WTC11 (cell line): ENCODE data around the gene PLPPR1. TPM values are rescaled to one million over a fixed set of nuclear protein-coding genes. Genes with fewer than 3 reads are reported as not detected.

Experiments used
- ATAC-seq: fragments of 200-7000 bp; cut with Tn5 transposase; 2 replicates; pipeline ENCODE4 v1.10.0; 2021; ENCODE audit warnings: mild to moderate bottlenecking, moderate library complexity
- CTCF ChIA-PET: fragments of 300-600 bp; sonication (Branson Sonifier 250); formaldehyde crosslinking; loops from one replicate; lab custom pipeline; 2021; ENCODE audit warnings: antibody characterized with exemption; lab: Charles Lee
- POLR2A ChIA-PET: fragments of 350-600 bp; sonication (Branson Sonifier 250); formaldehyde crosslinking; loops from one replicate; lab custom pipeline; 2021; ENCODE audit warnings: antibody characterized with exemption; lab: Charles Lee
- DNase-seq: peaks from one replicate; pipeline ENCODE4 v3.0.0; 2021; ENCODE audit warnings: low spot score
- H3K27ac Mint-ChIP-seq: 2 replicates; pipeline ENCODE4 v1.8.0; 2021; ENCODE audit warnings: mixed read lengths
- H3K27me3 Mint-ChIP-seq: 2 replicates; pipeline ENCODE4 v1.8.0; 2021; ENCODE audit warnings: low read depth, mild to moderate bottlenecking, moderate library complexity, mixed read lengths
- H3K36me3 Mint-ChIP-seq: 2 replicates; pipeline ENCODE4 v1.8.0; 2021; ENCODE audit warnings: mixed read lengths
- H3K4me1 Mint-ChIP-seq: 2 replicates; pipeline ENCODE4 v1.8.0; 2022; ENCODE audit warnings: mixed read lengths
- H3K4me3 Mint-ChIP-seq: 2 replicates; pipeline ENCODE4 v1.8.0; 2021; ENCODE audit warnings: mild to moderate bottlenecking, moderate library complexity, mixed read lengths
- H3K9me3 Mint-ChIP-seq: 2 replicates; pipeline ENCODE4 v1.8.0; 2021; ENCODE audit warnings: mixed read lengths
- AR ChIP-seq: fragments of 250-450 bp; sonication (Bioruptor Pico); IDR thresholded peaks from 2 replicates; pipeline ENCODE4 v1.9.0; 2021; ENCODE audit warnings: mild to moderate bottlenecking
- ATF6 ChIP-seq: sonication (generic); formaldehyde crosslinking; IDR thresholded peaks from 2 replicates; pipeline ENCODE4 v1.8.1; 2023; ENCODE audit warnings: mild to moderate bottlenecking, missing genetic modification reagents
- CREM ChIP-seq: sonication (generic); formaldehyde crosslinking; IDR thresholded peaks from 2 replicates; pipeline ENCODE4 v1.8.1; 2022; ENCODE audit warnings: mild to moderate bottlenecking, missing genetic modification reagents, moderate library complexity
- FOXJ3 ChIP-seq: sonication (generic); formaldehyde crosslinking; IDR thresholded peaks from 2 replicates; pipeline ENCODE4 v1.9.0; 2021; ENCODE audit warnings: missing genetic modification reagents, mild to moderate bottlenecking, borderline replicate concordance
- GABPB1 ChIP-seq: sonication (generic); formaldehyde crosslinking; IDR thresholded peaks from 2 replicates; pipeline ENCODE4 v1.8.1; 2023; ENCODE audit warnings: mild to moderate bottlenecking, missing genetic modification reagents
- GTF2I ChIP-seq: fragments of 250-450 bp; sonication (Bioruptor Pico); conservative IDR thresholded peaks from 2 replicates; pipeline ENCODE4 v1.4.0; 2021; ENCODE audit warnings: mild to moderate bottlenecking
- IRF2 ChIP-seq: sonication (generic); formaldehyde crosslinking; IDR thresholded peaks from 2 replicates; pipeline ENCODE4 v1.8.0; 2022; ENCODE audit warnings: low read depth, missing genetic modification reagents, borderline replicate concordance
- JUN ChIP-seq: sonication (generic); formaldehyde crosslinking; IDR thresholded peaks from 2 replicates; pipeline ENCODE4 v1.8.0; 2023; ENCODE audit warnings: mild to moderate bottlenecking, missing genetic modification reagents
- MLX ChIP-seq: sonication (generic); formaldehyde crosslinking; IDR thresholded peaks from 2 replicates; pipeline ENCODE4 v1.8.1; 2023; ENCODE audit warnings: mild to moderate bottlenecking, missing genetic modification reagents, moderate library complexity
- MYBL2 ChIP-seq: sonication (generic); formaldehyde crosslinking; IDR thresholded peaks from 2 replicates; pipeline ENCODE4 v1.8.1; 2023; ENCODE audit warnings: mild to moderate bottlenecking, moderate library complexity, missing genetic modification reagents
- PRRX2 ChIP-seq: fragments of 250-450 bp; sonication (Bioruptor Pico); IDR thresholded peaks from 2 replicates; pipeline ENCODE4 v1.8.0; 2021; ENCODE audit warnings: mild to moderate bottlenecking
- RORB ChIP-seq: fragments of 250-450 bp; sonication (Bioruptor Pico); IDR thresholded peaks from 2 replicates; pipeline ENCODE4 v1.9.0; 2021; ENCODE audit warnings: mild to moderate bottlenecking
- SMAD3 ChIP-seq: sonication (generic); formaldehyde crosslinking; IDR thresholded peaks from 2 replicates; pipeline ENCODE4 v1.8.0; 2022; ENCODE audit warnings: missing genetic modification reagents, mild to moderate bottlenecking, borderline replicate concordance
- SMAD4 ChIP-seq: sonication (generic); formaldehyde crosslinking; IDR thresholded peaks from 2 replicates; pipeline ENCODE4 v1.8.0; 2022; ENCODE audit warnings: mild to moderate bottlenecking, missing genetic modification reagents
- TEAD1 ChIP-seq: sonication (generic); formaldehyde crosslinking; IDR thresholded peaks from 2 replicates; pipeline ENCODE4 v1.8.0; 2022; ENCODE audit warnings: mild to moderate bottlenecking, missing genetic modification reagents
- USF1 ChIP-seq: sonication (generic); formaldehyde crosslinking; IDR thresholded peaks from 2 replicates; pipeline ENCODE4 v1.8.0; 2022; ENCODE audit warnings: mild to moderate bottlenecking, missing genetic modification reagents
- ZNF219 ChIP-seq: sonication (generic); formaldehyde crosslinking; IDR thresholded peaks from 2 replicates; pipeline ENCODE4 v1.8.0; 2023; ENCODE audit warnings: missing genetic modification reagents, mild to moderate bottlenecking, borderline replicate concordance
- ZNF281 ChIP-seq: sonication (generic); formaldehyde crosslinking; IDR thresholded peaks from 2 replicates; pipeline ENCODE4 v1.8.0; 2023; ENCODE audit warnings: mild to moderate bottlenecking, missing genetic modification reagents
- ZNF416 ChIP-seq: fragments of 250-450 bp; sonication (Bioruptor Pico); IDR thresholded peaks from 2 replicates; pipeline ENCODE4 v1.9.0; 2021; ENCODE audit warnings: mild to moderate bottlenecking, inconsistent platforms
- total RNA-seq: library from RNA; stranded (reverse); gene quantifications from 3 replicates; pipeline ENCODE4 v1.2.3, GENCODE V29; 2021

PLPPR1 gene
- total RNA-seq, 1 experiment from 2014 or later, result 1.5 TPM

- H3K27ac Mint-ChIP-seq, result no peak overlapping the region
- ATAC-seq (no peak), DNase-seq (no peak)
- no peak for TF ChIP-seq USF1 (CRISPR knock-in tag)
- no peak for TF ChIP-seq GABPB1 (CRISPR knock-in tag)
- H3K27me3 Mint-ChIP-seq, result no peaks in the 10 kb centered on the region
- no peaks in the 10 kb centered on the region for H3K9me3 Mint-ChIP-seq
- no peak overlapping the region for H3K4me3 Mint-ChIP-seq
- H3K36me3 Mint-ChIP-seq, result no peaks in the 10 kb centered on the region
- CTCF ChIA-PET, result no interaction called here
- H3K4me1 Mint-ChIP-seq, result peaks cover 26% of the 10 kb centered on the region
- POLR2A ChIA-PET, result no interaction called here
Observed at GRCh38 chr9:100992632-100993031, 35.9 kb upstream of the PLPPR1 start.

- POLR2A ChIA-PET, result no interaction called here
- DNase-seq, result no peak
- no peaks in the 10 kb centered on the region for H3K27me3 Mint-ChIP-seq
- TF ChIP-seq SMAD3 (CRISPR knock-in tag) (no peak), GTF2I (CRISPR knock-in tag) (no peak), MLX (CRISPR knock-in tag) (no peak), ZNF281 (CRISPR knock-in tag) (no peak), FOXJ3 (no peak), JUN (CRISPR knock-in tag) (no peak), PRRX2 (CRISPR knock-in tag) (no peak), ZNF416 (CRISPR knock-in tag) (no peak), AR (CRISPR knock-in tag) (no peak), ZNF219 (CRISPR knock-in tag) (no peak), ATF6 (CRISPR knock-in tag) (no peak), TEAD1 (no peak), SMAD4 (CRISPR knock-in tag) (no peak), IRF2 (CRISPR knock-in tag) (no peak), RORB (CRISPR knock-in tag) (no peak), MYBL2 (CRISPR knock-in tag) (no peak), CREM (CRISPR knock-in tag) (no peak)
- TF ChIP-seq, all 79 proteins: peak for 0
- no peaks in the 10 kb centered on the region for H3K36me3 Mint-ChIP-seq
- no peaks in the 10 kb centered on the region for H3K4me1 Mint-ChIP-seq
- H3K9me3 Mint-ChIP-seq, result no peaks in the 10 kb centered on the region
- ATAC-seq, result no peak
- no peak overlapping the region for H3K4me3 Mint-ChIP-seq
- CTCF ChIA-PET, result no interaction called here
- H3K27ac Mint-ChIP-seq, result no peak overlapping the region
Observed at GRCh38 chr9:100999906-101000544, 28.5 kb upstream of the PLPPR1 start.
